Measurements from ENCODE around the gene GPC4.

GPC4 gene

DNA sequence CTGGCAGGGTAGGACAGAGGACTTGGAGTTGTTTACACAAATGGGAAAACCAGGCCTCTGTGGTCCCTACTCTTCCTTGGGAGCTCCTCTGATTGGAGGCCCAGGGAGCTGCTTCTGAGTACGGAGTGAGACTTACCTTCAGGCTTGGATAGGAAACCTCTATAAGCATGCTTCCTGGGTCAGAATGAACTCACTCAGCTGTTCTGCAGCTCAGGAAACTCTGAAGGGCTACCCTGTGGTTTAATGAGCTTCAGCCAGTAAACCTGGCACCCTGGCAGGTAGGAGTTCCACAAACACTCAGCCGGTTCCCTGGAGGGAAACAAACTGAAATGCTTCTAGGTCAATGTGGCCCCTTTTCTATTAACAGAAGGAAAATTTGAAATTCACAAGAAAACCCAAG is 146.1 kb downstream of the GPC4 start:
- H3K4me3 ChIP-seq (ENCODE audit: low read length) = no peak overlapping the region
- DNase-seq (ENCODE audit: low read depth, low spot score) = no peak

DNA sequence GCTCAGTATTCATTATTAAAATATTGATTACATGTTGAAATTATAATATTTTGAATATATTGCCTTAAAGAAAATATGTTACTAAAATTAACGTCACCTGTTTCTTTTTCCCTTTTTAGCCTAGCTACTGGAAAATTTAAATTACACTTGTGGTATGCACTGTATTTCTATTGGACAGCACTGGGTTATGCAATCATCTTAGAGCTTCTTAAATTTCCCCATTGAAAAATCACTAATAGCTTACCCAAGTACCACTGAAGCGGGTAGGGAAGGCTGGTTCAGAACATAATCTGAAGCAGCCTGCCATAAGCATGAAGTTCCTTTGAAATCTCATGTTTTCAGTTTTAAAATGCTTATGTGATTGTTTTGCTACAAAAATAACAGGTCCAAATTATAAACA is 147.7 kb downstream of the GPC4 start:
- DNase-seq (ENCODE audit: low read depth, low spot score) = no peak
- H3K4me3 ChIP-seq (ENCODE audit: low read length) = no peak overlapping the region

DNA sequence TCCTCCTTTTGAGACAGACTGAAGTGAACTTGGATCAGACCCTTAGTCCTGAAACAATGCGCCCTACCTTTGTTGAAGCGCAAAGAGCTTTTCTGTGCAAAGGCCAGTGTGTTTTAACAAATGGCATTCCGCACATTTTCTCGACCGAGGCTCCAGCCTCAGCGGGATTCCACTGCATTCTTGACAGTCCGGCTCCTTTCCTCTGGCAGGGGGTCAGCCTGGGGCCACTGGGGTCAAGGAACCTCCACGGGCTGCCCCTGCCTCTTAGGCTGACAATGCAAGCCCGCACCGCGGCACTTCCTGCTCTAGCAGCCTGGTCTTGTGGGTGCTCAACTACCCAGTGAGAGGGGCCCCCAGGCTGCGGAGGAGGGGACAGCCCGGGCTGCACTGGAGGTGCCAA is 150.0 kb downstream of the GPC4 start:
- H3K4me3 ChIP-seq (ENCODE audit: low read length) = no peak overlapping the region
- no peak for DNase-seq (ENCODE audit: low read depth, low spot score)

DNA sequence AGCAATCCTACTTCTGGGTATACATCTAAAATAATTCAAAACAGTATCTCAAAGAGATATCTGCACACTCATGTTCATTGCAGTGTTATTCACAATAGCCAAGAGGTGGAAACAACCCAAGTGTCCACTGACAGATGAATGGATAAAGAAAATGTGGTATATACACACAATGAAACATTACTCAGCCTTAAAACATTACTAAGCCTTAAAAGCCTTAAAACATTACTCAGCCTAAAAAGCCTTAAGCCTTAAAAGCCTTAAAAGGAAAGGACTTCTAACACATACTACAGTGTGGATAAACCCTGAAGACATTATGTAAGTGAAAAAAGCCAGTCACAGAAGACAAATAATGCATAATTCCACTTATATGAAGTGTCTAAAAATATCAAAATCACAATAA is 156.8 kb downstream of the GPC4 start:
- no peak for DNase-seq (ENCODE audit: low read depth, low spot score)
- H3K4me3 ChIP-seq (ENCODE audit: low read length) = no peak overlapping the region

DNA sequence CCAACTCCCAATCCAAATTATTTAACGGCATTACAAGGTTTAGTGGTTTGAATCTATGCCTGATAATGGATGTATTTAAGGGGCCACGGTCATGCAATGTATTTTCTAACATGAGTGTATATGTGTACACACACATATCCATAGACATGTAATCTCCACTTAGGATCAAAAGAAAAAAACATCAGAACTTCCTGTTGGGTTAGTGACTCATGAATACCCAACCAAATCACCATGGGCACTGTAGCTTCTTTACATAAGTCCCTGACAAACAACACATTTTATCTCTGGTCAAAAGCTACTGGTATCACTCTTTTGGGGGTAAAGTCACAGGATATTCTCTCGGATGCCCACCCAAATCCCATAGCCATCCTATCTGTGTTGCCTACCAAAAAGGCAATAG is 160.6 kb downstream of the GPC4 start:
- H3K4me3 ChIP-seq (ENCODE audit: low read length) = no peak overlapping the region
- DNase-seq (ENCODE audit: low read depth, low spot score) = no peak

DNA sequence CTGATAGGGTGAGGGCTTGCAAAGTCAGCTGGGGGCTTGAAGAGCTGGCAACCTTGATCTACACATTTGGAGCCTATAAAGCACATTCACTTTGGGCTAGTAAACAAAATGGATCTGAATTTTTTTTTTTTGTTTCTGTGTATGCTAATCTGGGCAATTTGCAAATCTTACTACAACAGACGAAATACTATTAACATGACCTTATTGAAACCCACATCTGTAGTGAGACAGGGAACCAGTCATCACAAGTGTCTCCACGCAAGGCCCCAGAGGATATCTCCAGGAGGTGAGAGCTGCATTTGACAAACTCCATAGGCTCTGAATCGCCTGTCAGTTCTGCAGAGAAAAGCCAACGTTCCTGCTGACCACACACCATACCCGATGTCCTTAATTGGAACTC is 164.1 kb downstream of the GPC4 start:
- DNase-seq (ENCODE audit: low read depth, low spot score) = no peak
- no peak overlapping the region for H3K4me3 ChIP-seq (ENCODE audit: low read length)

DNA sequence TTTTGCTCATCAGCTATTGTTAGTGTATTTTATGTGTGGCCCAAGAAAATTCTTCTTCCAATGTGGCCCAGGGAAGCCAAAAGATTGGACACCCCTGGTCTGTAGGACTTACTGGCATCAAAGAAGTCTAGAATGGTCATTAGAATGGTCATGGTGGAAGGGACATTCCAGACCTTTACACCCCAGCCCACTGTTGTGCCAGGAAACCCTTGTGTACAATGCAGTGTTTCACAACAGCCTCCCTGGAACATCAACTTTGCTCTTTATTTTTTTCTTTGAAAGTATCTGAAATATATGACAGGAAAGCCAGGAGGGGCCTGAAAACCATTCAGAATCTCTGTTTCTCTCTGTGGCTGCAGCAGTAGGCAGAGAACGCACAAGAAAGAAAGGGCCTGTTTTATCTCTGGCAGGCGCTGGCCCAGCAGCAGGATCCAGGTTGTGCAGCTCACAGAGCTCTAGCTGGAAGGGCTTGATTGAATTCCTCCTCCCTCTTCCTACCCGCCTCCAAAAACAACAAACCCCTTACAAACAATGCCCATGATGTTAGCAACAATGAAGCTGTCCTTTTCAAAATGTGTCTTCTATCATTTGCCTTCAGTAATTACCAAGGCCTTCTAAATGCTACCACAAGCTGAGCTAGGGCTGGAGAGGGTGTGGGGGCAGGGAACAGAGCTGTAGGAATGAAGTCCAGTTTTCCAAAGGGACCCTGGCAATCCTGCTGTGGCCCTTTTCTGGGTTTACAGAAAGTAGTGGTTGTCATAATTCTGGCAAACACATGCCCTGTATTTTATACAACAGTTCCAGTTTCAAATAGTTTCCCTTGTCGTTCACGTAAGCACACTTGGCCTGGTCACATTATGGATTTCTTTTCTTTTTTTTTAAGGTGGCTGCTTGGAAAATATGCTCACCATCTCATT is 164.8 kb downstream of the GPC4 start:
- H3K4me3 ChIP-seq (ENCODE audit: low read length) = no peak overlapping the region
- no peak for DNase-seq (ENCODE audit: low read depth, low spot score)

All from Jurkat, Clone E6-1 (cell line).